Measurements from ENCODE around the gene EDDM3A.

GRCh38 chr14:20755037-20755436, 9.3 kb downstream of the EDDM3A start:
- no peak for TF ChIP-seq CTCF (conservative IDR thresholded peaks at IDR 0.05; ENCODE audit: low read depth, low read length)
- no peak for TF ChIP-seq SMC3 (IDR thresholded peaks at IDR 0.05; ENCODE audit: low read depth, low read length)
- no peak for TF ChIP-seq POLR2A (IDR thresholded peaks at IDR 0.05; ENCODE audit: low read depth, low read length)
- no peak for TF ChIP-seq MXI1 (IDR thresholded peaks at IDR 0.05; ENCODE audit: borderline replicate concordance, low read depth, low read length)
- no peak for TF ChIP-seq BHLHE40 (IDR thresholded peaks at IDR 0.05; ENCODE audit: low read depth, low read length)
- no peak for TF ChIP-seq RCOR1 (IDR thresholded peaks at IDR 0.05; ENCODE audit: insufficient replicate concordance, low read length)
- TF ChIP-seq RAD21 (IDR thresholded peaks at IDR 0.05; ENCODE audit: low read length), result no peak

Data from IMR-90 (cell line).